HG03439 (cell line): Measurements from ENCODE around the gene TDRD12.
"Not testable (repeated sequence)": the region's sequence is repeated elsewhere in the genome, so short reads cannot be mapped to it uniquely, and the experiment has no call there.

Experiments used
- ATAC-seq: cut with Tn5 transposase; IDR thresholded peaks from one replicate; pipeline ENCODE4 v1.9.1; 2021; ENCODE audit warnings: mild to moderate bottlenecking, moderate library complexity; ENCODE audit not compliant: unreplicated experiment

The TDRD12 gene

GRCh38 chr19:32693151-32694108 lies 26.1 kb upstream of the TDRD12 start:
- ATAC-seq: not testable (repeated sequence)

- not testable (repeated sequence) for ATAC-seq
These were observed 25.3 kb upstream of the TDRD12 start for GRCh38 chr19:32694316-32694715.

GRCh38 chr19:32694851-32695250 lies 24.7 kb upstream of the TDRD12 start:
- ATAC-seq: not testable (repeated sequence)

- not testable (repeated sequence) for ATAC-seq
These were observed 24.1 kb upstream of the TDRD12 start for GRCh38 chr19:32695506-32695905.

- not testable (repeated sequence) for ATAC-seq
These were observed 22.8 kb upstream of the TDRD12 start for GRCh38 chr19:32696771-32697170.

- not testable (repeated sequence) for ATAC-seq
These were observed 19.4 kb upstream of the TDRD12 start for GRCh38 chr19:32700129-32700528.

GRCh38 chr19:32702010-32702409 lies 17.6 kb upstream of the TDRD12 start:
- no peak for ATAC-seq

GRCh38 chr19:32704006-32704405 lies 15.6 kb upstream of the TDRD12 start:
- ATAC-seq: not testable (repeated sequence)

- ATAC-seq: no peak
These were observed 11.1 kb upstream of the TDRD12 start for GRCh38 chr19:32708457-32708856.

GRCh38 chr19:32709032-32709431 lies 10.5 kb upstream of the TDRD12 start:
- no peak for ATAC-seq

- no peak for ATAC-seq
These were observed 7.8 kb upstream of the TDRD12 start for GRCh38 chr19:32711747-32712146.

- not testable (repeated sequence) for ATAC-seq
These were observed 3.4 kb upstream of the TDRD12 start for GRCh38 chr19:32716203-32716602.

- no peak for ATAC-seq
These were observed 2.1 kb upstream of the TDRD12 start for GRCh38 chr19:32717496-32717895.

- ATAC-seq: no peak
These were observed 1.3 kb upstream of the TDRD12 start for GRCh38 chr19:32718286-32718685.

GRCh38 chr19:32720216-32720935 lies 809 bp downstream of the TDRD12 start:
- ATAC-seq: no peak

- no peak for ATAC-seq
These were observed 1.3 kb downstream of the TDRD12 start for GRCh38 chr19:32720936-32721250.

GRCh38 chr19:32735936-32736335 lies 16.4 kb downstream of the TDRD12 start:
- no peak for ATAC-seq

GRCh38 chr19:32743021-32743420 lies 23.5 kb downstream of the TDRD12 start:
- ATAC-seq: no peak

- no peak for ATAC-seq
These were observed 23.9 kb downstream of the TDRD12 start for GRCh38 chr19:32743447-32743846.

GRCh38 chr19:32744555-32745325 lies 25.2 kb downstream of the TDRD12 start:
- no peak for ATAC-seq

- not testable (repeated sequence) for ATAC-seq
These were observed 26.2 kb downstream of the TDRD12 start for GRCh38 chr19:32745594-32746251.
